GM21576 (cell line): ENCODE measurements around the gene CYP4F2.
"Not testable (repeated sequence)": the region's sequence is repeated elsewhere in the genome, so short reads cannot be mapped to it uniquely, and the experiment has no call there.

Experiments
- ATAC-seq: cut with Tn5 transposase; IDR thresholded peaks from one replicate; pipeline ENCODE4 v1.9.1; 2021; ENCODE audit warnings: mild to moderate bottlenecking, moderate library complexity; ENCODE audit not compliant: unreplicated experiment

CYP4F2 gene

DNA sequence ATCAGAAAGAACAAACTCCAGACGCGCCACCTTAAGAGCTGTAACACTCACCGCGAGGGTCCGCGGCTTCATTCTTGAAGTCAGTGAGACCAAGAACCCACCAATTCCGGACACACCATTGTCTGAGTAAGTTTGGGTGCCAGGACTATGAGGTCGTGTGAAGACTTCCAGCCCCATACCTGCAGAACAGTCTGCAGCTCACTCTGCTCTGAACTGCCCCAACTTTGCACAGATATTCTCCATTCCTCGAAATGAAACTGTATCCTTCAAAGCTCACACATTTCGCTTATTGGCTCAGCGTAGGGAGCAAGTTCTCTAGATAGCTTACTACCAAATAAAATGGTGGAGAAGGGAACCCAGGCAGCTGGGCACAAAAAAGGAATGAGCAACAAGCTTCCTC lies 2.6 kb upstream of the CYP4F2 start:
- ATAC-seq: no peak

DNA sequence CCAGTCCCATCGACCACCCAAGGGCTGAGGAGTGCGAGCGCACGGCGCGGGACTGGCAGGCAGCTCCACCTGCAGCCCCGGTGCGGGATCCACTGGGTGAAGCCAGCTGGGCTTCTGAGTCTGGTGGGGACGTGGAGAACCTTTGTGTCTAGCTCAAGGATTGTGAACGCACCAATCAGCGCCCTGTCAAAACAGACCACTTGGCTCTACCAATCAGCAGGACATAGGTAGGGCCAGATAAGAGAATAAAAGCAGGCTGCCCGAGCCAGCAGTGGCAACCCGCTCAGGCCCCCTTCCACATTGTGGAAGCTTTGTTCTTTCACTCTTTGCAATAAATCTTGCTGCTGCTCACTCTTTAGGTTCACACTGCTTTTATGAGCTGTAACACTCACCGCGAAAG lies 2.2 kb upstream of the CYP4F2 start:
- not testable (repeated sequence) for ATAC-seq

DNA sequence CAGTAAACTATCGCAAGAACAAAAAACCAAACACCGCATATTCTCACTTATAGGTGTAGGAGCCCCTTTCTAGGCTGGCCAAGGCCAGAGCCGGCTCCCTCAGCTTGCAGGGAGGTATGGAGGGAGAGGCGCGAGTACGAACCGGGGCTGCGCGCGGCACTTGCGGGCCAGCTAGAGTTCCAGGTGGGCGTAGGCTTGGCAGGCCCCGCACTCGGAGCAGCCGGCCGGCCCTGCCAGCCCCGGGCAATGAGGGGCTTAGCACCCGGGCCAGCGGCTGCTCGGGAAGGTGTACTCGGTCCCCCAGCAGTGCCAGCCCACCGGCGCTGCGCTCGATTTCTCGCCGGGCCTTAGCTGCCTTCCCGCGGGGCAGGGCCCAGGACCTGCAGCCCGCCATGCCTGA lies 1.7 kb upstream of the CYP4F2 start:
- not testable (repeated sequence) for ATAC-seq

DNA sequence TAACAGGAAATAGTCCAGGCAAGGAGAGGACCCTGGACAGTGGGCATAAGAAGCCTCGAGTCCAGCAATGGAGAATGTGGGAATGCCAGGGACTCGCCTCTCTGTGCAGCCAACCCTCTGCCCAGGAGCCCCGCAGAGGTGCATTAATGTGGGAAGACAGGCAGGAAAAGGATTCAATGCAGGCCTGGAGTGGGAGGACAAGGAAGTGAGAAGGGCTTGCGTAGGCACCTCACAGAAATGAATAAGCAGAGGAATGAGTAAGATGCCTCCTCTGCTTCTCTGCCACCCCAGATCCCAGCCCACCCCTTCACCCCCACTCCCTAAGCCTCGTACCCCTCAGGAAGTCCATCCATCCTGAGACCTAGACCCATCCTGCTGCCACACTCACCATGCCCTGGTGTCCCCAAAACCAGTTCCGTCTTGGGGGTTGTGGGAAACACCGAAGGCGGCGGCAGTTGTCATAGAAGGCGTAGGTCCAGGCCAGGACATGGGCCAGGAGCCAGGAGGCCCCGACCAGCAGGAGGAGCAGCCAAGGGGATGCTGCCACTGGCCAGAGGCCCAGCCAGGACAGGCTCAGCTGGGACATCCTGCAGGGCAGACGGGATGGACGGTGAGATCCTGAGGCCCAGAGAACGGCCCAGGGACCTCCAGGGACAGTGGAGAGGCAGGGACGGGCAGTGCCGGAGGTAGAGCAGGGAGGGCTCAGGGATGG lies 692 bp downstream of the CYP4F2 start:
- no peak for ATAC-seq

DNA sequence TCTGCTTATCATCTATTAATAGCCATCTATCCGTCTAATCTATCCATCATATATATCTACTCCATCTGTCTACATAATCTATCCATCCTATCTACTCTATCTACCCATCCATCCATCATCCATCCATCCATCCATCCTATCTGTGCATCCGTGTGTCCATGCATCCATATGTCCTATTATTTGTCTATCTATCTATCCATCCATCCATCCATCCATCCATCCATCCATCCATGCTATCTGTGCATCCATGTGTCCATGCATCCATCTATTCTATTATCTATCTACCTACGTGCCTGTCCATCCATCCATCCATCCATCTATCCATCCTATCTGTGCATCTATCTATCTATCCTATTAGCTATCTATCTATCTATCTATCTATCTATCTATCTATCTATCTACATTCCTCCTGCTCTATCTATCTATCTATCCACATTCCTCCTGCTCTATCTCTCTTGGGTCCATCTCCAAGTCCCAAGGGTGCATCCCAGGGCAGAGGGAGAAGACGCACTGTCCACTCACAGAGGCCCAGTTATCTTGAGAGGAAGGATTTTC lies 1.9 kb downstream of the CYP4F2 start:
- no peak for ATAC-seq

DNA sequence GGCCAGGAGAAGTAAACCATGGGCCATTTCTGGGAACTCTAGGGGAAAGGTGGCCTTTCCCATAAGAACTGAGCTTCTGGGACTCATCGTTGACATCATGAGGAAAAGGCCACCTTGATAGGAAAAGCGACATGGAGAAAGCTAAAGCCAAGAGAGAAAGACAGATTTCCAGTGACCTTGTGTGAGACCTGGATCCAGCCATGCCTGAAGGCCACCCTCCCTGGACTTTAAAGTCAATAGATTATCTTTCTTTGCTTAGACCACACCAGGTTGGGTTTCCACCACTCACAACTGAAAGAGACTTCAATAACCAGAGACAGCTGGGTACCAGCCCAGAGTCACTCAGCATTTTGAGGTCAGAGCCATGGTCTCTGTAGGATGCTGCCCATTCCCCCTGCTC lies 3.5 kb downstream of the CYP4F2 start:
- ATAC-seq: no peak

DNA sequence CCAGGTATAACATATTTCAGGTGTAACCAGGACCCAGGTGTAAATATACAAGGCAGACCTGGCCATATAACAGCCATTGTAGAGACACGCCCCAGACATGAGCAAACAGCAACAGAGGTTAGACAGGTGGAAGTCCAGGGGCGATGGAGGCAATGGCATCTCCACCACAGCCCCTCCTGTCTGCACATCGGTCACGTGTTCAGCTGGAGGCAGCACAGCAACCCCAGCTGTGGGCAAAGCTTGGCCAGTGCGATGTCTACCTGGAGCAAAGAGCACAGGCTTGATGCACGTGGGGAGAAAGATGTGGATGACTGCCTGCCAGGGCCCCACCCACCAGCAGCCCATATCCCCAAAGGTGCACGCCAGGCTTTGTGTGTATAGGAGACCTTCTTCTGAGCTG lies 4.4 kb downstream of the CYP4F2 start:
- ATAC-seq: no peak

DNA sequence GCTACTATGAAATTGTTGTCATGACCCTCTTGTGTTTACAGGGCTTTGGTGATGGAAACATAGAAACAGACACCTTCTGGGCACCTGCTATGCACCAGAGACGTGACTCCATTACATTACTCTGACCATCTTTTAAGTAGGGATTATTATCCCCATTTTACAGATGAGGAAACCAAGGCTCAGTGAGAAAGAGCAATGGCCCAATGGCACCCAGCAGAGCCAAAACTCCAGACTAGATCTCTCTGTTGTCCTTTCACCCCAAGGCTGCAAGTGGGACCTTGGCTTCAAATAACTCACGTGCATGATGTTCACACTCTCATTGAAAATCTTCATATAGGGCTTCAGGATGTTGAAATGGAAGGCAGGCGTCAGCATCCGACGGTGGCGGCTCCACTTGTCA lies 5.9 kb downstream of the CYP4F2 start:
- ATAC-seq: no peak

DNA sequence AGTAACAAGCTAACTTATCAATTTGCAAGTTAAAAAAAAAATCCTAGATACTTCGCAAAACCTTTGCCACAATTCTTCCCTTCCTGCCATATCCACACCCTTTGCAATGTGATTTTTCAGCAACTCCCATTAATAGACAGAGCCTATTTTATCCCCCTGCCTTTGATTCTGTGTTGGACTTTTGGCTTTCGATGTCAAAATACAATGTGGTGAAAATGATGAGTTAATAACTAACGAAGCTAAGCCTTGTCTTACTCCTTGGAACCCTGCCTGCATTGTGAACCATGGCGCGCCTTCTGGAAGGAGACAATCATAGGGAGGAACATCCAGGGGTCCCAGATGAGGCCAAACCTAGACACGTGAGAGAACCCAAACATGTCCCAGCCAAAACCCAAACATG lies 6.4 kb downstream of the CYP4F2 start:
- no peak for ATAC-seq

DNA sequence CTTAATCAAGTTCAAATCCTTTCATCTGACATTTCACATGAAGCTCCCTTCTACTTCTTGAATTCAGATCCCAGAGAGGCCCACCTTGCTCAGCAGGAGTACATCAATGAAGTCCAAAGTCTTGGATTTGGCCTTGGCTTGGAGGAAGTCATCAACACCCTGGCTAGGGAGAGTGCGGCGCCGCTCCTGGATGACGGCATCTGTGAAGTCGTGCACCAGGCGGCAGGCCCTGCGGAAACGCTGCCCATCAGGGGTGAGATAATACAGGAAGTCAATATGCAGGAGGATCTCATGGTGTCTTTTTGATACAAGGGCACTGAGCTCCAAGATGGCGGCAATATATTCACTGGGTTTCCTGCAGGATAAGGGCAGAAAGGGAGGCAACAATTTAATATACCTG lies 8.5 kb downstream of the CYP4F2 start:
- not testable (repeated sequence) for ATAC-seq

DNA sequence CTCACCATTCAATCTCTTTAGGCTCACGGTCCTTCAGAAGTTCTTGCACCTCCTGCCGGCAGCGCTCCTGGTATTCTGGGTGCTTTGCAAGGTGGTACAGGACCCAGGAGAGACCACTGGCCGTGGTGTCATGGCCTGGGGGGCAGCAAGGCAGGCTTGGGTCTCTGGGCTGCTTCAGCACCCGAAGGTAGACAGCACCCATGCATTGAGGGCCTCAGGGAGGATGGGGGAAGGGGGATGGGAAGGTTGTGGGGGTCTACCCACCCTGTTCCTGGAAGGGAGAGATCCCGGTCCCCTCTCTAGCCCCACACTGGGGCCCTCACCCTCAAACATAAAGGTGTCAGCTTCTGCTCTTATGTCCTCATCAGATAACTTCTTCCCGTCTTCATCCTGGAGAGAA lies 12.0 kb downstream of the CYP4F2 start:
- ATAC-seq: no peak

DNA sequence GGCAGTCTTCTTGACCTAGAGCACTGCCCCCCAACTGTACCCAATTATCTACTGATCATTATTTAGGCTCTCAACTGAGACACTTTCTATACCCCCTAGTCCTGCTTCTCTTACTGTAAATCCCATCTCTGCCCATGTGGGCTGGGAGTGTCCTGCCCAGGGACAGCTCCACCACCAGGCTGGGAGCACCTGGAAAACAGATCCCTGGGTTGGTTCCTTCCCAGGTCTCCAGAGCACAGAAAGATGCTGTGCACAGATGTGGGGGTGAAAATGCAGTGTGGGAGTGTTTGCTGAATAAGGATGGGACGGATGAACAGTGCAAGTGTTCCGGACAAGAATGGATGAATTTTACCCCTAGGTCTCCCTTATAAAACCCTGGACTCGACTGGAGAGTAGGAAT lies 12.7 kb downstream of the CYP4F2 start:
- ATAC-seq: no peak

DNA sequence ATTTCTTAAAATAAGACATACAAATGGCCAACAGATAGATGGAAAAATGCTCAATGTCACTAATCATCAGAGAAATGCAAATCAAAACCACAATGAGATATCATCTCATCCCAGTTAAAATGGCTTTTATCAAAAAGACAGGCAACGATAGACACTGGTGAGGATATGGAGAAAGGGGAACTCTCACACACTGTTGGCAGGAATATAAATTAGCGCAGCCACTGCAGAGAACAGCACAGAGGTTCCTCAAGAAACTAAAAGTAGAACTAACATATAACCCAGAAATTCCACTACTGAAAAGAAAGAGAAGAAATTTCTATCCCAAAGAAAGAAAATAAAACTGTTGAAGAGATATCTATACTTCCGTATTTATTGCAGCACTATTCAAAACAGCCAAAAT lies 14.5 kb downstream of the CYP4F2 start:
- not testable (repeated sequence) for ATAC-seq

DNA sequence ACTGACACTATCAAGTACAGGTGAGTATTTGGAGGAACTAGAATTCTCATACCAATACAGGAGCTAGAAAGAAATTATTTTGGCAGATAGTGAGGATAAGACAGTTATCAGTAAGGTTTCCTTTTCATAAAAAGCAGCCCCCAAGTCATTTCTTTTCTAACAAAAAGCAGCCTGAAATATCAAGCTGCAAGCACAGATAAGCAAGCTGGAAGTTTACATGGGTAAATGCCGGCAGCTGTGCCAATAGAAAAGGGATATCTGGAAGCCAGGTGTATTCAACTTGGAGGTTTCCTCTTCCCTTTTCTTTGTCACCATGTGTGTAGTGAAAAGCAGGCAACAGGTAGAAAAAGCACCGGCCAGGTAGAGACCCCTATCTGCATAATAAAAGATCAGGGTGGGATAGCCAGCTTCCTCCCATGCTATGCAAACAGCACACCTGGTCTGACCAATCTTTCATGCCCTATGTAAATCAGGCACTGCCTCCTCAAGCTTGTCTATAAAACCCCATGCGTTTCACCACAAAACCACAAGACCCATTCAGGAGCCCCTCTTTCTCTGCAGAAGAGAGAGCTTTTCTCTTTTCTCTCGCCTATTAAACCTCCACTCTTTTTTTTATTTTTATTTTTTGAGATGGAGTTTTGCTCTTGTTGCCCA lies 22.9 kb downstream of the CYP4F2 start:
- no peak for ATAC-seq

DNA sequence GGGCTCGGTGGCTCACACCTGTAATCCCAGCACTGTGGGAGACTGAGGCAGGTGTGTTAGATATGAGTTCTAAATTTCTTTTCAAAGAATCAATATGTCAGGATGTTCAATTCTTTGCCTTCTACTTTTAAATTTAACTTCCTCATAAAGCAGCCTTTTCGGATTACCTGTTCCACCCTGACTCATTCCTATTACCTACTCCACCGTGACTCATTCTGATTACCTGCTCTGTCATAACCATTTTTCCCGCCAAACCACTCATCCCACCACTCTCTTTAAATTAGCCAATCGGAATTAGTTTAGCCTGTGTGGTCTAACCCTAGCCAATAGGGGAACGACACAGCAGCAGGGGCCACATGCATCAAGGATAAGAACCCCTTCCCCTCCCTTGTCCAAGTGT lies 24.1 kb downstream of the CYP4F2 start:
- ATAC-seq: not testable (repeated sequence)

DNA sequence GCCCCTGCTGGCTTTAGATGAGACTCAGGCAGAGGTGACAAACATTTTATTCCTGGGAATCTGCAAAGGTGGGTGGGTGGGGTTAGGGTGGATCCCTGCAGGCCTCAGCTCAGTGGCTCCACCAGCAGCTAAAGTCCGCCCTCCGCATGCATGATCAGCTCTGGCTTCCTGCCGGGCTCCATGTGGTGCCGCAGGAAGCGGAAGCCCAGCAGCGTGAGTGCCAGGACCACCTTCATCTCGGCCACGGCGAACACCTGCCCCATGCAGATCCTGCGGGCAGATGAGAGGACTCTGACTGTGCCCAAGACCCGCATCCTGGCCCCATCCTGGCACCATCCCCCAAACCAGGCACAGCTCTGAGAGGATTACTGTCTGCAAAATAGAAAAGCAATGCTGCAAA lies 26.3 kb downstream of the CYP4F2 start:
- no peak for ATAC-seq

DNA sequence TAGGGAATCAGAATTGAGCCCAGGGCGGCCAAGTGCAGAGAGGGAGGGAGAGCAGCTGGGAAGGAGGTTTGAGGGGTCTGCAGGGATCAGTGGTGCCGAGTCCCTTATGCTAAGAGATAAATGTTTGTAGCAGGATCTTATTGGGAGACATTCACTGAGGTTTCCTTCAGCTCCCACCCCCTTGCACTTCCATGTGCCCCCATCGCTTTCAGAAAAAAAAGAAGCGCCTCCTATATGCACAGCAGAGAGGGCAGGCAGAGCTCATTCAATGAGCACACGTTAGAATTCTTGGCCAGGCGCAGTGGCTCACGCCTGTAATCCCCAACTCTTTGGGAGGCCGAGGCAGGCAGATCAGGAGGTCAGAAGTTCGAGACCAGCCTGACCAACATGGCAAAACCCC lies 28.0 kb downstream of the CYP4F2 start:
- ATAC-seq: no peak

DNA sequence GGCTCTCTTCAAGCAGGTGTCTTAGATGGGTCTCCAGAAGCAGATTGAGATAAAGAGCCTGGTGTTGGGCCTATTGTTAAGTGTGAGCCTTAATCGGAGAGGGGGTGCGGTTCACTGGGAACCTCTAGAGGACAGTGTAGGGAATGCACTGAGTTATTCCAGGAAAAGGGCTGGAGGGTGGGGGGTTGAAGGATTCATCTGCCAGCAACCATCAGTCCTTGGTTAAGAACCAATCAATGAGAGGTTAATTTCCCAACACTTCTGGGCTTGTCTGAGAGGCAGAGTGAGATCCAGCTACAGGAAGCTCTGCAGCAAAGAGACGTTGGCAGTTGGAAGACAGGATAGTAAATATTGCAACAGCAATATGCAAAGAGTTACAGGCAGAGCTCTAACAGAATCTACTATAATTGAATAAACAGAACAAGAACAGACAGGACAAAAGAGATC lies 28.7 kb downstream of the CYP4F2 start:
- no peak for ATAC-seq

DNA sequence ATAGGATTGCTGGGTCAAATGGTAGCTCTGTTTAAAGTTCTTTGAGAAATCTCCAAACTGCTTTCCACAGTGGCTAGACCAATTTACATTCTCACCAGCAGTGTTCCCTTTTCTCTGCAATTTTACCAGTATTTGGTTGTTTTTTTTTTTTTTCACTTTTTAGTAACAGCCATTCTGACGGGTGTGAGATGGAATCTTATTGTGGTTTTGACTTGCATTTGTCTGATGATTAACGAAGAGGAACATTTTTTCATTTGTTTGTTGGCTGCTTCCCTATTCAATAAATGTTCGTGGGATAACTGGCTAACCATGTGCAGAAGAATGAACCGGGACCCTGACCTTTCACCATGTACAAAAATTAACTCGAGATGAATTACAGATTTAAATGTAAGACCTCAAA lies 31.2 kb downstream of the CYP4F2 start:
- no peak for ATAC-seq

DNA sequence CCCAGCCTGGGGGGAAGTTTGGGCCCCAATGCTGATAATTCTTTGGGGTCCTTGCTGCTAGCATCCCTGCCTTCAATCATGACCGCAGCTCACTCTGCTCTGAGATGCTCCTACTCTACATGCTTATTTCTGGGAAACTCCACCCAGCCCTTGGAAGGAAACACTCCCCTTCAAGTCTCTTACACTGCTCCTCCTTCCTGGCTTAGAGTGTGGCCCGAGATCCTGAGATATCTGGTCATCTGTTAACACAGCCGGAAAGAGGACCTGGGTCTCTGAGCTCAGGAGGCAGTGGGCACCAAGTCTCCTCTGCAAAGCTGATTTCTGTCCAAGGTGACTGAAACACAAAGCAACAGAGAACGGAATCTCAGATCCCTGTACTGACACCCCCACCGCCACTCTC lies 33.0 kb downstream of the CYP4F2 start:
- ATAC-seq: no peak

DNA sequence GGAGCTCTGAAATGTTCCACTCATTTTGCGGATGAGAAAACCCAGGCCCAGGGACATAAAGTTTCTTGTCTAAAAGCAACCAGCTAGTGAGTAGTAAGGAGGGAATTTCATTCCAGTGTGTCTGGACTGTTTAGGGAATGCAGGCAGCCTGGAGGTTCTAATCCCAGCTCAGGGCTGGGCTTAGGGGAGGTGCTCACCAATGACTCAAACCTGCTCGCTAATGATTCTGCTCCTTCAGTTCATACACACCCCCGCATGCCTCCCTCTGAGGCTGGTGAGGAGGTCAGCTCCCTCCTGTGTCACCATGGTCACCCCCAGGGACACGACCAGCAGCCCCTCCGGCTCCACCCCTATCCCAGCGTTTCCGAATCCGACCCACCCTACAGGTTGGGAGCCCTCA lies 34.6 kb downstream of the CYP4F2 start:
- ATAC-seq: no peak

DNA sequence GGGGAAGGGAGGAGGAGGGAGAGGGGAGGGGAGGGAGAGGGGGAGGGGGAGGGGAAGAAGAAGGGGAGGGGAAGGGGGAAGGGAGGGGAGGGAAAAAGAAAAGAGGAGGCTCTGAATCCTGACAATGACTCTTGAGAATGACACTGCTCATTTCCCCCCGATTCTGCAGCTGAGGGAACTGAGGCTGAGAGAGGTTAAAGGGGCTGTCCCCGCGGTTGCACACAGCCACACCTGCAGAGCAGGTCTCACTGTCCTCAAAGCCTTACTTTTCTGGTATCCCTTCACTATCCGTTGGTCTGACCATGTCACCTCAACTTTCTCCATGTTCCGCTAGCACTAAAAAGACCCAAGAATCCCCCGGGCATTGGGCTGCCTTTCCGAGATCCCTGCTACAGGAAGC lies 35.4 kb downstream of the CYP4F2 start:
- no peak for ATAC-seq
